Upper lobe of left lung (tissue), 6 donors: ENCODE data around the gene GAA. TPM values are rescaled to one million over a fixed set of nuclear protein-coding genes. Genes with fewer than 3 reads are reported as not detected.

Experiments
- ATAC-seq, 2 donors: fragments of 200-7000 bp; cut with Tn5 transposase; one replicate each; pipeline ENCODE4 v1.9.1; 2022; ENCODE audit warnings: mild to moderate bottlenecking in 2 of 2, moderate library complexity in 2 of 2; ENCODE audit not compliant: low FRiP score in 2 of 2
- DNase-seq, 2 donors: peaks; one replicate each; pipeline ENCODE4 v3.0.0-alpha.2; 2019 to 2020
- H3K27ac ChIP-seq, 4 donors: fragments of 200-600 bp; sonication (generic); one replicate each; pipeline ENCODE4 v1.5.1; 2016 to 2019
- H3K27me3 ChIP-seq, 4 donors: fragments of 200-600 bp; sonication (generic); one replicate each; pipeline ENCODE4 v1.5.1; 2017 to 2019
- H3K36me3 ChIP-seq, 4 donors: fragments of 200-600 bp; sonication (generic); one replicate each; pipeline ENCODE4 v1.5.1; 2016 to 2019
- H3K4me1 ChIP-seq, 4 donors: fragments of 200-600 bp; sonication (generic); one replicate each; pipeline ENCODE4 v1.5.1; 2018 to 2019
- H3K4me3 ChIP-seq, 4 donors: fragments of 200-600 bp; sonication (generic); one replicate each; pipeline ENCODE4 v1.5.1; 2017 to 2019; ENCODE audit warnings: mild to moderate bottlenecking in 2 of 4, moderate library complexity in 1 of 4
- H3K9me3 ChIP-seq, 4 donors: fragments of 200-600 bp; sonication (generic); one replicate each; pipeline ENCODE4 v1.5.1; 2018 to 2019
- CTCF ChIP-seq, 6 experiments: fragments of 450-650 bp in 4 of 6; fragments of 200-600 bp in 2 of 6; sonication (generic) in 2 of 6; IDR thresholded peaks; one replicate each; pipeline ENCODE4 v1.5.1; 2016 to 2019; ENCODE audit warnings: antibody characterized with exemption in 6 of 6
- EP300 ChIP-seq, 4 donors: sonication (generic); formaldehyde crosslinking; IDR thresholded peaks; one replicate each; pipeline ENCODE4 v1.5.1; 2017; ENCODE audit warnings: antibody characterized with exemption in 4 of 4, control low read depth in 2 of 4
- POLR2A ChIP-seq, 4 donors: fragments of 450-650 bp; IDR thresholded peaks; one replicate each; pipeline ENCODE4 v1.5.1; 2016 to 2017; ENCODE audit warnings: antibody characterized with exemption in 4 of 4, mild to moderate bottlenecking in 2 of 4
- POLR2AphosphoS5 ChIP-seq, 2 donors: sonication (generic); formaldehyde crosslinking; IDR thresholded peaks; one replicate each; pipeline ENCODE4 v1.5.1; 2017; ENCODE audit warnings: antibody characterized with exemption in 2 of 2
- WGBS, 2 donors: methylation state at CpG; one replicate each; pipeline ENCODE4 v1.1.5; 2017 to 2018; 5-methylcytosine and 5-hydroxymethylcytosine counted together
- total RNA-seq, 6 donors: library from RNA; depleted of rRNA in 4 of 6; stranded (reverse); fragments of >200 nt in 4 of 6; gene quantifications; one replicate each; pipeline versions ENCODE4 v1.1.0 to v1.2.1, GENCODE V29; 2016 to 2021
- donor health status: DM: no; HTN: no; CAD: no; lungs with moderate emphysema.
- donor health status: DM: no; HTN: yes; CAD: no; lungs with severe emphysema.

GAA gene
- total RNA-seq, 6 donors from 2014 or later: 54.7 to 178 (median 157) TPM

- Histone ChIP-seq H3K9me3 (no peaks in the 10 kb centered on the region), H3K27ac (peak overlapping the region; percentile 87 to 92 (median 90)), H3K36me3 (no peaks in the 10 kb centered on the region), H3K4me1 (peaks cover 28 to 39% (median 31%) of the 10 kb centered on the region in 4 donors), H3K27me3 (no peaks in the 10 kb centered on the region), H3K4me3 (peak overlapping the region in 3 of 4 donors; percentile 32 to 43 (median 42))
- DNase-seq (no peak), ATAC-seq (peak; percentile 42 to 47)
- 66 to 86% methylated on average over 9 to 15 of the region's 15 CpGs for WGBS, 2 donors
- TF ChIP-seq CTCF (IDR thresholded peaks at IDR 0.05): no peak
- no peak for TF ChIP-seq POLR2A (IDR thresholded peaks at IDR 0.05)
- TF ChIP-seq POLR2AphosphoS5 (IDR thresholded peaks at IDR 0.05): no peak
- no peak for TF ChIP-seq EP300 (IDR thresholded peaks at IDR 0.05)
Observed at GRCh38 chr17:80070375-80071115, 30.8 kb upstream of the GAA start.

GRCh38 chr17:80071116-80071841 lies 30.1 kb upstream of the GAA start:
- no peaks in the 10 kb centered on the region for H3K9me3 ChIP-seq
- WGBS, 2 donors: 27 to 29% methylated on average over 14 to 20 of the region's 20 CpGs
- H3K27me3 ChIP-seq: no peaks in the 10 kb centered on the region
- TF ChIP-seq EP300 (IDR thresholded peaks at IDR 0.05) (no peak), POLR2AphosphoS5 (IDR thresholded peaks at IDR 0.05) (peak in 1 of 2 donors; percentile 31), POLR2A (IDR thresholded peaks at IDR 0.05) (no peak), CTCF (IDR thresholded peaks at IDR 0.05) (no peak)
- no peaks in the 10 kb centered on the region for H3K36me3 ChIP-seq
- peaks cover 28 to 39% (median 31%) of the 10 kb centered on the region in 4 donors for H3K4me1 ChIP-seq
- no peak for DNase-seq
- H3K4me3 ChIP-seq: peak overlapping the region in 3 of 4 donors; percentile 32 to 43 (median 42)
- ATAC-seq: peak; percentile 42 to 61
- peak overlapping the region; percentile 87 to 92 (median 90) for H3K27ac ChIP-seq

- Histone ChIP-seq H3K36me3 (no peaks in the 10 kb centered on the region), H3K27ac (no peak overlapping the region), H3K9me3 (no peaks in the 10 kb centered on the region), H3K4me3 (no peak overlapping the region), H3K27me3 (no peaks in the 10 kb centered on the region), H3K4me1 (peaks cover 28 to 39% (median 31%) of the 10 kb centered on the region in 4 donors)
- 79 to 96% methylated on average over 6 of the region's 6 CpGs for WGBS, 2 donors
- no peak for TF ChIP-seq POLR2A (IDR thresholded peaks at IDR 0.05)
- TF ChIP-seq EP300 (IDR thresholded peaks at IDR 0.05): no peak
- no peak for TF ChIP-seq CTCF (IDR thresholded peaks at IDR 0.05)
- TF ChIP-seq POLR2AphosphoS5 (IDR thresholded peaks at IDR 0.05): no peak
- DNase-seq (no peak), ATAC-seq (no peak)
Observed at GRCh38 chr17:80072410-80072809, 29.0 kb upstream of the GAA start.

GRCh38 chr17:80080081-80080480 lies 21.3 kb upstream of the GAA start:
- Histone ChIP-seq H3K9me3 (no peaks in the 10 kb centered on the region), H3K4me1 (peaks cover 5 to 6% (median 6%) of the 10 kb centered on the region in 4 donors), H3K27ac (no peak overlapping the region), H3K4me3 (no peak overlapping the region), H3K27me3 (no peaks in the 10 kb centered on the region), H3K36me3 (no peaks in the 10 kb centered on the region)
- DNase-seq (no peak), ATAC-seq (no peak)
- TF ChIP-seq POLR2A (IDR thresholded peaks at IDR 0.05) (no peak), POLR2AphosphoS5 (IDR thresholded peaks at IDR 0.05) (no peak), EP300 (IDR thresholded peaks at IDR 0.05) (no peak), CTCF (IDR thresholded peaks at IDR 0.05) (no peak)
- WGBS, 2 donors: 77 to 88% methylated on average over 6 of the region's 6 CpGs
